ENCODE data around the gene MAT1A.

Gene MAT1A

GRCh38 chr10:80289451-80290287 lies at the start of gene MAT1A:
TSS of gene MAT1A (minus strand) at chr10:80289658. CDS start at chr10:80289423, 235 bp downstream.
- DNase-seq (ENCODE audit: low read depth) = no peak
- H3K4me3 ChIP-seq (ENCODE audit: low read depth, low read length) = no peak within 1 kb of the TSS
- TF ChIP-seq CTCF (IDR thresholded peaks at IDR 0.05; ENCODE audit: low read depth, low read length, missing control alignments) = no peak

GRCh38 chr10:80333983-80334382 lies 44.5 kb upstream of the MAT1A start:
- no peak overlapping the region for H3K4me3 ChIP-seq (ENCODE audit: low read depth, low read length)
- no peak for DNase-seq (ENCODE audit: low read depth)
- no peak for TF ChIP-seq CTCF (IDR thresholded peaks at IDR 0.05; ENCODE audit: low read depth, low read length, missing control alignments)

- no peak for TF ChIP-seq CTCF (IDR thresholded peaks at IDR 0.05; ENCODE audit: low read depth, low read length, missing control alignments)
- no peak overlapping the region for H3K4me3 ChIP-seq (ENCODE audit: low read depth, low read length)
- DNase-seq (ENCODE audit: low read depth) = no peak
Observed at GRCh38 chr10:80324891-80325364, 35.5 kb upstream of the MAT1A start.

GRCh38 chr10:80324086-80324485 lies 34.6 kb upstream of the MAT1A start:
- no peak overlapping the region for H3K4me3 ChIP-seq (ENCODE audit: low read depth, low read length)
- no peak for DNase-seq (ENCODE audit: low read depth)
- TF ChIP-seq CTCF (IDR thresholded peaks at IDR 0.05; ENCODE audit: low read depth, low read length, missing control alignments) = no peak

GRCh38 chr10:80323311-80323710 lies 33.9 kb upstream of the MAT1A start:
- DNase-seq (ENCODE audit: low read depth) = no peak
- TF ChIP-seq CTCF (IDR thresholded peaks at IDR 0.05; ENCODE audit: low read depth, low read length, missing control alignments) = no peak
- H3K4me3 ChIP-seq (ENCODE audit: low read depth, low read length) = no peak overlapping the region

GRCh38 chr10:80322711-80323110 lies 33.3 kb upstream of the MAT1A start:
- no peak for TF ChIP-seq CTCF (IDR thresholded peaks at IDR 0.05; ENCODE audit: low read depth, low read length, missing control alignments)

GRCh38 chr10:80322158-80322557 lies 32.7 kb upstream of the MAT1A start:
- no peak for TF ChIP-seq CTCF (IDR thresholded peaks at IDR 0.05; ENCODE audit: low read depth, low read length, missing control alignments)
- H3K4me3 ChIP-seq (ENCODE audit: low read depth, low read length) = no peak overlapping the region
- DNase-seq (ENCODE audit: low read depth) = no peak

More at GRCh38 chr10:80322711-80323110, 33.3 kb upstream of the MAT1A start:
- no peak for DNase-seq (ENCODE audit: low read depth)
- H3K4me3 ChIP-seq (ENCODE audit: low read depth, low read length) = no peak overlapping the region

All from GM12864 (cell line).